ENCODE data around the gene RPL7A. TPM values are rescaled to one million over a fixed set of nuclear protein-coding genes. Genes with fewer than 3 reads are reported as not detected.

The RPL7A gene
- total RNA-seq, 1 donor from 2014 or later: 2,045 TPM

DNA sequence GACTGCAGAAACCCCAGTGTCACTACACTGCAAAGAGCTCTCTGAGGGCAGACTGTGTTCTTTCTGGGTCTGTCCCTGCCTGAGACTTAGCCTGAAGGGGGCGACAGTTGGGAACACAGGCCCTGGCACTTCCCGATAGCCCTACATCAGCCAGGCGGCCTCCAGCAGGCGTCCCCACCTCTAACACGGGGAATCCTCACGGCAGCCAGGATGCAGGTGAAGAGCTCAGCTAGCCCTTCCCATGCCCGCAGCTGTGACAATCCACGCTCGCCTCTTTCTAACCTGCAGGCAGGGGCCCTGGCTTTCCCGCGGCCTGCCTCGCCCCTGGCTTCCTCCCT lies 6.0 kb upstream of the RPL7A start:
- Mint-ChIP-seq H3K27ac (no peak overlapping the region), H3K36me3 (ENCODE audit: insufficient read depth) (peaks cover 13% of the 10 kb centered on the region), H3K27me3 (no peaks in the 10 kb centered on the region), H3K4me1 (ENCODE audit: low read depth) (peaks cover 8% of the 10 kb centered on the region), H3K9me3 (ENCODE audit: low read depth) (no peaks in the 10 kb centered on the region), H3K4me3 (ENCODE audit: low read depth) (no peak overlapping the region)
- no peak for DNase-seq (ENCODE audit: low spot score, unreplicated experiment)
- TF ChIP-seq, protein P1, sequence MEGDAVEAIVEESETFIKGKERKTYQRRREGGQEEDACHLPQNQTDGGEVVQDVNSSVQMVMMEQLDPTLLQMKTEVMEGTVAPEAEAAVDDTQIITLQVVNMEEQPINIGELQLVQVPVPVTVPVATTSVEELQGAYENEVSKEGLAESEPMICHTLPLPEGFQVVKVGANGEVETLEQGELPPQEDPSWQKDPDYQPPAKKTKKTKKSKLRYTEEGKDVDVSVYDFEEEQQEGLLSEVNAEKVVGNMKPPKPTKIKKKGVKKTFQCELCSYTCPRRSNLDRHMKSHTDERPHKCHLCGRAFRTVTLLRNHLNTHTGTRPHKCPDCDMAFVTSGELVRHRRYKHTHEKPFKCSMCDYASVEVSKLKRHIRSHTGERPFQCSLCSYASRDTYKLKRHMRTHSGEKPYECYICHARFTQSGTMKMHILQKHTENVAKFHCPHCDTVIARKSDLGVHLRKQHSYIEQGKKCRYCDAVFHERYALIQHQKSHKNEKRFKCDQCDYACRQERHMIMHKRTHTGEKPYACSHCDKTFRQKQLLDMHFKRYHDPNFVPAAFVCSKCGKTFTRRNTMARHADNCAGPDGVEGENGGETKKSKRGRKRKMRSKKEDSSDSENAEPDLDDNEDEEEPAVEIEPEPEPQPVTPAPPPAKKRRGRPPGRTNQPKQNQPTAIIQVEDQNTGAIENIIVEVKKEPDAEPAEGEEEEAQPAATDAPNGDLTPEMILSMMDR (IDR thresholded peaks at IDR 0.05; ENCODE audit: unreplicated experiment): no peak

DNA sequence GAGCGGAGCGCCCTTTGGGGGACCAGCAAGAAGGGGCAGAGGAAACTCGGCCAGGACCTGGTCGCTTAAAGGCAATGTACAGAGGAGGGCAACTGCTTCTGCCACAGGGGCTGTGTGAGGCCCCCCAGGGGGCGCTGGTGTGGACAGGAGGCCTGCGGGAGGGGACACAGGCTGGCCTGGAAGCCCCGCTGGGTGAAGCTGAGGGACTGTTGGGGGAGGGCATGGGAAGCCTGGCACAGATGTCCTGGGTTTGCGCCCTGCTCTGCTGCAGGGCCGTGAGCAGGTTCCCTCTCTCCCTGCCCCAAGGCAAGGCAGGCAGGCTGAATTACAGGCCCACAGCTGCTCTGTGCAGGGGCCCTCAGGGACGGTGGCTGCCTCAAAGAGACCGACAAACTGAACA lies 5.4 kb upstream of the RPL7A start:
- no peak overlapping the region for H3K27ac Mint-ChIP-seq
- peaks cover 9% of the 10 kb centered on the region for H3K4me1 Mint-ChIP-seq (ENCODE audit: low read depth)
- peaks cover 13% of the 10 kb centered on the region for H3K36me3 Mint-ChIP-seq (ENCODE audit: insufficient read depth)
- H3K9me3 Mint-ChIP-seq (ENCODE audit: low read depth): no peaks in the 10 kb centered on the region
- H3K4me3 Mint-ChIP-seq (ENCODE audit: low read depth): no peak overlapping the region
- no peak for DNase-seq (ENCODE audit: low spot score, unreplicated experiment)
- TF ChIP-seq, protein P1 (IDR thresholded peaks at IDR 0.05; ENCODE audit: unreplicated experiment): no peak
- no peaks in the 10 kb centered on the region for H3K27me3 Mint-ChIP-seq

DNA sequence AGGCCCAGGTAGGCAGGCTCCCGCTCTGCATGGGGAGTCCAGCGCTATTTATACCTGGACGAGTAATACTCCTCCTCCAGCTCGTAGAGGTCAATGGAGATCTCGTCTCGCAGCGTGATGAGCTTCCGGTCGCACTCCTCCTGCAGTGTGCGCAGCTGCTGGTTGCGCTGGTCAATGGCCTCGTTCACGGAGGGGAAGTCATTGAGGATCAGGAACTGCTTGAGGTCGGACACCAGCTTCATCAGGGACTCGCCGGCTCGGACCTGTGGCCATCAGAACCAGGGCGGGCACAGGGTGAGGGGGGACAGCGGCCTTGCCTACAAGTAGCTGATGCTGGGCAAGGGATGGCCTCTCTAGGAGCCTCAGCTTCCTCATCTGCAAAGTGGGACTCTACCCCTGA lies 3.9 kb upstream of the RPL7A start:
- Mint-ChIP-seq H3K27me3 (no peaks in the 10 kb centered on the region), H3K36me3 (ENCODE audit: insufficient read depth) (peaks cover 16% of the 10 kb centered on the region), H3K4me1 (ENCODE audit: low read depth) (peaks cover 15% of the 10 kb centered on the region), H3K4me3 (ENCODE audit: low read depth) (no peak overlapping the region), H3K9me3 (ENCODE audit: low read depth) (no peaks in the 10 kb centered on the region), H3K27ac (no peak overlapping the region)
- DNase-seq (ENCODE audit: low spot score, unreplicated experiment): no peak
- TF ChIP-seq, protein P1 (IDR thresholded peaks at IDR 0.05; ENCODE audit: unreplicated experiment): no peak

DNA sequence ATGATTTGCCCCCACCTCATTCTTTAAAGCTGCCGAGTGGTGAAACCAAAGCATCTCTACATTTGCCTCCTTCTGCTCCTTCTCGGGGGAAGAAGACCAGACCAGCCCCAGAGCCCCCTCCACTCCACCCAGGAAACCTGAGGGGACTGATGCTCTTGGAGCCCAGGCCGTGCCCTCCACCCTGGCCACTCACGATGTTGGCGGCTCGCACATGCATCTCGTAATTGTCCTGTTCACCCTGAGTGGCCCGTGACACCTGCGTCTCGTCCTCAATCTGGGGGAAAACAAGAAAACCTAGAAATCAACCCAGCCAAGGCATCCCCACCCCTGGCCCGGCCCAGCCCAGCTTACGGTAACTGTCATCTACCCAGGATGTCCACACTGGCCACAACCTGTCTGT lies 3.0 kb upstream of the RPL7A start:
- peaks cover 21% of the 10 kb centered on the region for H3K4me1 Mint-ChIP-seq (ENCODE audit: low read depth)
- peaks cover 20% of the 10 kb centered on the region for H3K36me3 Mint-ChIP-seq (ENCODE audit: insufficient read depth)
- no peaks in the 10 kb centered on the region for H3K27me3 Mint-ChIP-seq
- DNase-seq (ENCODE audit: low spot score, unreplicated experiment): no peak
- H3K4me3 Mint-ChIP-seq (ENCODE audit: low read depth): no peak overlapping the region
- TF ChIP-seq, protein P1 (IDR thresholded peaks at IDR 0.05; ENCODE audit: unreplicated experiment): no peak
- H3K9me3 Mint-ChIP-seq (ENCODE audit: low read depth): no peaks in the 10 kb centered on the region
- H3K27ac Mint-ChIP-seq: no peak overlapping the region

DNA sequence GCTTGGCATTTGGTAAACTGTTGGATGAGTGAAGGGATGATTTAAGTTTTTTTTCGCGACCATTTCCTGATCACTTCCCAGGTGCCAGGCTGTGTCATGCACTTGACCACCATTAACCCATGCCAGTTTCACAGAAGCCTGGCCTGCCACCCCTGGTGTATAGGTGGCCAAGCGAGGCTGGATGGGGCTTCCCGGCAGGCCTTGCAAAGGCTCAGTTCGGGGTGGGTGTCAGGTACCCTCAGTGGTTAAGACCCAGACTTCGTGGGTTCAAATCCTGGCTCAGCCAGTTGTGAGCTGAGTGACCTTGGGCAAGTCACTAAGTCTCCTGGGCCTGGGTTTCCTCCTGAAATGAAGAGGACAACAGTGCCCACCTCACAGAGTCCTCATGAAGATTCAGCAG lies 2.4 kb upstream of the RPL7A start:
- Mint-ChIP-seq H3K36me3 (ENCODE audit: insufficient read depth) (peaks cover 23% of the 10 kb centered on the region), H3K27ac (no peak overlapping the region), H3K4me3 (ENCODE audit: low read depth) (no peak overlapping the region), H3K9me3 (ENCODE audit: low read depth) (no peaks in the 10 kb centered on the region), H3K4me1 (ENCODE audit: low read depth) (peaks cover 24% of the 10 kb centered on the region), H3K27me3 (no peaks in the 10 kb centered on the region)
- TF ChIP-seq, protein P1 (IDR thresholded peaks at IDR 0.05; ENCODE audit: unreplicated experiment): no peak
- no peak for DNase-seq (ENCODE audit: low spot score, unreplicated experiment)
